A549 (cell line): ENCODE results near the gene PAQR7.

Experiments
- FOSL2 ChIP-seq, 2 experiments: fragments of 450-650 bp in 1 of 2; fragments of >200 bp in 1 of 2; sonication (Bioruptor Twin) in 1 of 2; formaldehyde crosslinking; IDR thresholded peaks; 2 replicates each; pipeline versions ENCODE4 v1.5.0 to v1.6.1; 2016 to 2020; ENCODE audit warnings: mild to moderate bottlenecking in 1 of 2, moderate library complexity in 1 of 2
- JUNB ChIP-seq: fragments of >200 bp; sonication (Bioruptor Twin); formaldehyde crosslinking; IDR thresholded peaks from 2 replicates; pipeline ENCODE4 v1.6.1; 2016
- SREBF2 ChIP-seq: fragments of 450-650 bp; IDR thresholded peaks from 2 replicates; pipeline ENCODE4 v1.6.1; 2014; ENCODE audit warnings: mild to moderate bottlenecking, moderate library complexity
- TF ChIP-seq, protein P1 (sequence below): IDR thresholded peaks from 2 replicates; pipeline ENCODE4 v1.6.1; 2012
- TF ChIP-seq, protein P2 (sequence below): fragments of >200 bp; sonication (Bioruptor Twin); formaldehyde crosslinking; IDR thresholded peaks from 3 replicates; pipeline ENCODE4 v1.5.1; 2016

DNA sequence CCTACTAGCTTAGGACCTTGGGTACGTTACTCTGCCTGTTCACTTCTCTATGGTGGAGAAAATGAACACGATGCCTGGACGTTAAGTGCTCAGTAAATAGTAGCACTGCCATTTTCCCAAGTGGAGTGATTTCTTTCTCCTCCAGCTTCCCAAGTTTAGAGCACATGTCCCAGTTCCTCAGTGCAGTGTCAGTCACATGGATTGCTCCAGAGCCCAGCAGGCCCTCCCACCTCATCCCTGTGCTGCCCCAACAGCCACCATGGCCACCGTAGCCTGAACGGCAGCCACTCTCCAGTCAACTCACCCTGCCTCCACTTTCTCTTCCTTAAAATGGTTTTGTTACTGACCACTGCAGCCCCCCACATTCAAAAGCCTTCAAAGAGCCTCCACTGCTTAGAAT, 22.2 kb upstream of the PAQR7 start:
- TF ChIP-seq, protein P1, sequence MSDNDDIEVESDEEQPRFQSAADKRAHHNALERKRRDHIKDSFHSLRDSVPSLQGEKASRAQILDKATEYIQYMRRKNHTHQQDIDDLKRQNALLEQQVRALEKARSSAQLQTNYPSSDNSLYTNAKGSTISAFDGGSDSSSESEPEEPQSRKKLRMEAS, result no peak
- TF ChIP-seq, protein P2, sequence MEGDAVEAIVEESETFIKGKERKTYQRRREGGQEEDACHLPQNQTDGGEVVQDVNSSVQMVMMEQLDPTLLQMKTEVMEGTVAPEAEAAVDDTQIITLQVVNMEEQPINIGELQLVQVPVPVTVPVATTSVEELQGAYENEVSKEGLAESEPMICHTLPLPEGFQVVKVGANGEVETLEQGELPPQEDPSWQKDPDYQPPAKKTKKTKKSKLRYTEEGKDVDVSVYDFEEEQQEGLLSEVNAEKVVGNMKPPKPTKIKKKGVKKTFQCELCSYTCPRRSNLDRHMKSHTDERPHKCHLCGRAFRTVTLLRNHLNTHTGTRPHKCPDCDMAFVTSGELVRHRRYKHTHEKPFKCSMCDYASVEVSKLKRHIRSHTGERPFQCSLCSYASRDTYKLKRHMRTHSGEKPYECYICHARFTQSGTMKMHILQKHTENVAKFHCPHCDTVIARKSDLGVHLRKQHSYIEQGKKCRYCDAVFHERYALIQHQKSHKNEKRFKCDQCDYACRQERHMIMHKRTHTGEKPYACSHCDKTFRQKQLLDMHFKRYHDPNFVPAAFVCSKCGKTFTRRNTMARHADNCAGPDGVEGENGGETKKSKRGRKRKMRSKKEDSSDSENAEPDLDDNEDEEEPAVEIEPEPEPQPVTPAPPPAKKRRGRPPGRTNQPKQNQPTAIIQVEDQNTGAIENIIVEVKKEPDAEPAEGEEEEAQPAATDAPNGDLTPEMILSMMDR, result no peak
- no peak for TF ChIP-seq SREBF2
- TF ChIP-seq FOSL2 (IDR thresholded peaks at IDR 0.05), result no peak
- no peak for TF ChIP-seq FOSL2 (CRISPR knock-in tag; IDR thresholded peaks at IDR 0.05)
- no peak for TF ChIP-seq JUNB
